GM21447 (cell line): ENCODE measurements around the gene OR13F1.
"Not testable (repeated sequence)": the region's sequence is repeated elsewhere in the genome, so short reads cannot be mapped to it uniquely, and the experiment has no call there.

ENCODE experiments used
- ATAC-seq: cut with Tn5 transposase; IDR thresholded peaks from one replicate; pipeline ENCODE4 v1.9.1; 2021; ENCODE audit not compliant: unreplicated experiment

OR13F1 gene, protein sequence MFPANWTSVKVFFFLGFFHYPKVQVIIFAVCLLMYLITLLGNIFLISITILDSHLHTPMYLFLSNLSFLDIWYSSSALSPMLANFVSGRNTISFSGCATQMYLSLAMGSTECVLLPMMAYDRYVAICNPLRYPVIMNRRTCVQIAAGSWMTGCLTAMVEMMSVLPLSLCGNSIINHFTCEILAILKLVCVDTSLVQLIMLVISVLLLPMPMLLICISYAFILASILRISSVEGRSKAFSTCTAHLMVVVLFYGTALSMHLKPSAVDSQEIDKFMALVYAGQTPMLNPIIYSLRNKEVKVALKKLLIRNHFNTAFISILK

DNA sequence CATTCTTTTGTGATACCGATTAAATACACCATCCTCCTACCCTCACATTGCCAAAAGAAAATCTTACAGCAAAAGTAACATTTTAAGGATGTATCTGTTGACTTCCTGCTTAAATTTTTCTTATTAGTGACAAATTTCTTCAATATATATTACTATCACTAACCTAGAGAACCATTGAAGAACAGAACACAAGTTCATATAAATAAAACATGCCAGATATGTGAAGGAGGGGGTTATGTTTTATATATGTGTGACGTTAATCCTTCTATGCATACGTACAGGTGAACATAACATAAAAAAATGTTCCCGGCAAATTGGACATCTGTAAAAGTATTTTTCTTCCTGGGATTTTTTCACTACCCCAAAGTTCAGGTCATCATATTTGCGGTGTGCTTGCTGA lies at the start of gene OR13F1:
Gene OR13F1 (plus strand): TSS at position 301 of the 400 bp plus-strand sequence. CDS start 0 bp downstream, at position 301.
- ATAC-seq = no peak

DNA sequence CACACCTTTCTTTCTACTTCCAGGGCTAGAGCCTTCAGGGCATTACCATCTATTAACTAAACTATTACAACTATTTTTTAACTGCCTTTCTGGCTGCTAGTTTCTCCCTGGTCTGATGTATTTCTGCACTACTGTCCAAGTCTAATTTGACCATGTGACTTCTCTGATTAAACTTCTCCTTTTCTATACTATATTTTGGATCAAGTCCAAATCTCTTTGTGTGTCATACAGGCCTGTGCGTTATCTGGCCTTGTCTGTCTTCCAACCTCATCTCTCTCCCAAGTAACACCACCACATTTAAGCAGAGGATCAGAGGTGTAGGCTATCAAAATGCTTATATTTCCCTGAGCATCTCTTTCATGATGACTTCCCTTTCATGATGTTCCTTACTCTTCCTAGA lies 47.2 kb upstream of the OR13F1 start:
- ATAC-seq = no peak

DNA sequence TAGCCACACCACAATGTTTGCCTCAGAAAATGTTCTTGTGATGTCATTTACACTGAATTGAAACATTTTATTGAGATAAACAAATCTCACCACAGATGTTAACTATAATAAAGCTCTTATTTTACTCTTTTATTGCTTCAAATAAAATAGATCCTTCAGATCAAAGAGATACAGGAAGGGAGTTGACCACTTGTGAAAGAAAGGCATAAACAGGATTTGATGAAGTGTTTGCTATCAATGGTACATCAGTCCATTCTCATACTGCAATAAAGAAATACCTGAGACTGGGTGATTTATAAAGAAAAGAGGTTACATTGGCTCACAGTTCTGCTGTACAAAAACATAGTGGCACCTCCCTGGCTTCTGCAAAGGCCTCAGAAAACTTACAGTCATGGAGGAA lies 40.2 kb upstream of the OR13F1 start:
- ATAC-seq = no peak

DNA sequence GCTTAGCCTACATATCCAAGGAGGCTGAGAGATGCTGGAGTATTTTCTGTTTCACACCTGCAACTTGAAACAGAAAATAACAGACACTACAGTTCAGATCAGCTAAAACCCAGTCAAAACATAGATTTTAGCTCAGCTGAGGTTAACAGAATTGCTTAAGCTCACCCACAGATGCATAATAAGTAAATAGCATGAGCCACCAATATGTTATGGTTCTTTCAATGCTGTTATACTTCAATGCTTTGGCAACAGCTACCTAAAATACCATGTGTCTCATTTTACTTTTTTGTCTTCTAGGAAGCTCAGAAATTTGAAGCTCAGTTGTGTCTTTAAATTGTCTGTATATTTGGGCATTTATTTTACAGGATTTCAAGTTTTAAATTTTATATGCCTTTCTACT lies 35.8 kb upstream of the OR13F1 start:
- ATAC-seq = no peak

DNA sequence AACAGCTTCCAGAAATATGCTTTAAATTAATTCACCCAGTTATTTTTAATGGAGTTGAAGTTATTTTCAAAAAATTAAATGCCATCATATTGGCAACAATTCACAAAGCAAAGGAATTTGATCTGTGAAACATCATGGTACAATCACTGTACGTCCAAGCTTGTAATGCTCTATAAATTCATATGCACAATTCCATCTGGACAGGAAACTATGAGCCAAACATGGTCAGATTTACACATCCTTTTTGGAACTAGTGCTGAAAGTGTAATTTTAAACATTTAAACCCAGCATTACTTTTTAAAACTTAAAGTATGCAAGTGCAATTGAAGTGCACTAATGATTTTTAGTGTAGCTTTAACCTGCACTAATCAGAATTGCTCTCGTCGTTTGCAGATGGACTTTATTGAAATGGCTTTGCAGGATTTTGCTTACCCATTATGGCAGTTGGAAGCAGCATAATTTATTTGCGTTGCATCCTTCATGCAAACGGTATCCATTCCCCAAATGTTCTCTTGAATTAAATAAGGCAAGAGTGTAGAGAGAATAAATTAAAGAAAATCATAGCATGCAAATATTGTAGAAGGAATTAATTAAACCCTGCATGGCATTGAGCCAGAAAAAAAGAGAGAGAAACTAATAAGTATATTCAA lies 21.0 kb upstream of the OR13F1 start:
- ATAC-seq = no peak

DNA sequence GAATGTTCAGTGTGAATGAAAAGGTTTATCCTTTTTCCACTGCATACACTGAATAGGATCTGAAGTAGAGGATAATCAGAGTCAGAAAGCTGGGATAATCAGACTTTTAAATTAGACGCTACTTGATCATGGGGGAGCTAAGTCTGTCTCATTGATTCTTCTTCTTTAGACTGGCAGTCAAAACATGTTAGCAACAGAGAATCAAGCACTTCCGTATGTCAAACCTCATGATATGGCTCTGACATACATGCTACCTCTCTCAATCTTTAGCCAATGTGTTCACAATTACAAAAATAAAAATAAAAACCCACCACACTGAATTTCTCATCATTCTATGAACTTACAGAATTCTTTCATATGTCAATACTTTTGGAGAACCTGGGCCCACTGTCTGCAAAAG lies 19.0 kb upstream of the OR13F1 start:
- no peak for ATAC-seq

DNA sequence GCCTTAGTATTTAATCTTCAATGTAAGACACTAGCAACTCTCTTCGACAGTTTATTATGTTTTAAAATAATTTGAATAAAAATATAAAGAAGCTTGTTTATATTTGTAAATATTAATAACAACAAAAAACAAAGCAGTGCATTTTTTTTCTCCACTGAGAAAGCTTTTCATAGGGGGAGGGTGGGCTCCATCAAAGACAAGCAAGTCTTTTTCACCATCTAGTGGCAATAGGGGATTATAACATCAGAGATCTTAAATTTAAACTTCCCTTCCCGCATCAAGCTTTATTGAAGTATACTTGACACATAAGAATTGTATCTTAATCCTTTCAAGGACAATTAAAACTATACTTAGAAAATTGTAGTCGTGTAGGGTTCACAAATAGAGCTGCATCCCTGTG lies 9.3 kb upstream of the OR13F1 start:
- ATAC-seq = no peak

DNA sequence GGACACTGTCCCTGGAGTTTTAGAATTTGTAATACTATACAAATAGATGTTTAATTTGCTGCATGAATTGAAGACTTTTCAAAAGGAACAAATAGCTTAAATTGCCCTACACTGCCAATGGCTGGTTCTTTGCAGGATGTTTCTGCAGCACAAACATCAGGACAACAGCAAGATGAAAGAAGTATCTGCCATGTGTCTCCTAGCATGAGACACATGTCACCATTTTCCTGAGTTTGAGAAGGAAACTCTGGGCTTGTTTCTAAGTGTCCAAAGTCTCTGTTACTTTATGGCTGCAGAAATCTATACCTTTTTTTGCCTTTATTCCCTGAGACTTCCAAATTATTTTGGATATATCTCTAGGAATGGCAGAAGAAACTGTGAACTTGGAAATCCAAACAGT lies 623 bp upstream of the OR13F1 start:
- no peak for ATAC-seq

DNA sequence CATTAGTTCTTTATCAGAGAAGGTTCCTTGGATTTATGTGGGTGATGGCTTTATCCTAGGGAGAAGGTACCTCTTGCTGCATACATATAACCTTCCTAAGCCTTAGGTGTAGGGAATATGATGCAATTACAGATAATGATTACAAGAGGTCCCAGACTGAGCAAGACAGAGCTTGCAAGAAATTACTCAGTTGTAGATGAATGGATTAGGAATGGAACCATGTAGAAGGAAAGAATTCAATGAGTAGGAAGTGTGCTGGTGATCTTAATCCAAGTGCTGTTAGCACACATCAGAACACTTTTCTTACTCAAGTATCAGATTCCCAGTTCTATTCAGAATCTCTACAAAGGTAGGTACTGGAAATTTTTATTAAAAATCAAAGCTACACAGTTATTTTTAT lies 2.5 kb downstream of the OR13F1 start:
- no peak for ATAC-seq

DNA sequence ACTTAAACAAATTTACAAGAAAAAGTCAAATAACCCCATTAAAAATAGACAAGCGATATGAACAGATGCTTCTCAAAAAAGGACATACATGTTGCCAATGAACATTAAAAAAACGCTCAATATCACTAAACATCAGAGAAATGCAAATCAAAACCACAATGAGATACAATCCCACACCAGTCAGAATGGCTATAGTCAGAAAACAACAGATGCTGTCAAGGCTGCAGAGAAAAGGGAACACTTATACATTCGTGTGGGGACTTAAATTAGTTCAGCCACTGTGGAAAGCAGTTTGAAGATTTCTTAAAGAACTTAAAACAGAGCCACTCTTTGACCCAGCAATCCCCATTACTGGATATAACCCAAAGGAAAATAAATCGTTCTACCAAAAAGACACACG lies 10.8 kb downstream of the OR13F1 start:
- ATAC-seq = no peak

DNA sequence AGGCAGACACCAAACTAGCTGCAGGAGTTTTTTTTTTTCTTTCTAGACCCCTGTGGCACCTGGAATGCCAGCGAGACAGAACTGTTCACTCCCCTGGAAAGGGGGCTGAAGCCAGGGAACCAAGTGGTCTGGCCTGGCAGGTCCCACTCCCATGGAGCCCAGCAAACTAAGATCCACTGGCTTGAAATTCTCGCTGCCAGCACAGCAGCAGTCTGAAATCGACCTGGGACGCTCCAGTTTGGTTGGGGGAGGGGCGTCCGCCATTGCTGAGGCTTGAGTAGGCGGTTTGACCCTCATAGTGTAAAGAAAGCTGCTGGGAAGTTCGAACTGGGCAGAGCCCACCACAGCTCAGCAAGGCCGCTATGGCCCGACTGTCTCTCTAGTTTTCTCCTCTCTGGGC lies 16.2 kb downstream of the OR13F1 start:
- ATAC-seq = not testable (repeated sequence)

DNA sequence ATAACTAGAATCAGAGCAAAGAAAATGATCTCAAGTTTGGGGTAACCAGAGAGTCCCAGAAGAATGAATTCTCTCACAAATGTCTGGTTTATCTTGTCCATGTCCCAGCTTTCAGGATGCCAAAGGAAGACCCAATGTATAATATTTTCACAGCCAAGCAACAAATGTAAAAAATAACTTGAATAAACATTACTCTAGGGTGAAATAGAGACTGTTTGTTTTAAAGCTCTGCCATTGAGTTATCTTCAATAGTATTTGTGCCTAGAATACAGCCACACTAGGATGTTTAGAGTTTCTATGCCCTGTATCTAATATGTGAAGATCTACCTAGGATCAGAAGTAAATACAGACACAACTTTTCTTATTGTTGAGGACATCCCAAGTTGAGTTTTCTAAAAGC lies 23.0 kb downstream of the OR13F1 start, which contains the start of gene OR13C4:
Gene OR13C4 (minus strand): TSS at position 101 of the 400 bp plus-strand sequence. CDS start 0 bp downstream, at position 101.
- ATAC-seq = no peak

DNA sequence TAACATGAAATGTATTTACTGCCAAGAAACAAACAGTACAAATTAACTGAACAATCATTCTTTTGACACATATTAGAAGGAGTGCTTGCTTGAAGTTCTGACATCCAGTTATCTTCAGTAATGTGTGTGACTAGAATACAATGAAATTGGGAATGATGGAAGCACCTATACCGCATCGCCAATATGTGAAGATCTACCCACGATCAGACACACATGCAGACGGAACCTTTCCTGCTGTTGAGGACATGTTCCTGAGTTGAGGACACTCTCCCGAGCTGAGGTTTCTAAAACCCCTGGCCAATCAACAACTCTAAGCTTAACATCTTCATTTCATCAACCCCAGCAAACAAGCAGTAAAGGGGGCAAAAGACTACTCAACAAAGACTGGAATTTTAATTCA lies 32.7 kb downstream of the OR13F1 start, which contains the start of gene OR13C3:
Gene OR13C3 (minus strand): TSS at position 101 of the 400 bp plus-strand sequence. CDS start 133 bp downstream, outside the sequence.
- ATAC-seq = no peak

DNA sequence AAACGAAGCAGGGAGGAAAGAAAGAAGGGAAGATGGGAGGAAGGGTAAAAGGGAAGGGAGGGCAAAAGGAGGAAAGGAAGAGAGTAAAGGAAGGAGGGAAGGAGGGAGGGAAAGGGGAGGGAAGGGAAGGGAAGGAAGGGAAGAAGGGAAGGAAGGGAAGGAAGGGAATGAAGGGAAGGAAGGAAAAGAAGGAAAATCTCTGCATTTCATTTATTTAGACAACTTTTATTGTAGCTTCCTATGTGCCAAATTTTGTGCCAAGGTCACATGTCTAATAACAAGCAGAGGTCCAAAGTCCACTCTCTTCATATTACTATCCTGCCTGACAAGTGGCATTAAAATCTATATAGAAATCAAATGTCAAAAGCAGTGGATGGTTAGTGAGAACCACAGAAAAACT lies 35.2 kb downstream of the OR13F1 start:
- no peak for ATAC-seq

DNA sequence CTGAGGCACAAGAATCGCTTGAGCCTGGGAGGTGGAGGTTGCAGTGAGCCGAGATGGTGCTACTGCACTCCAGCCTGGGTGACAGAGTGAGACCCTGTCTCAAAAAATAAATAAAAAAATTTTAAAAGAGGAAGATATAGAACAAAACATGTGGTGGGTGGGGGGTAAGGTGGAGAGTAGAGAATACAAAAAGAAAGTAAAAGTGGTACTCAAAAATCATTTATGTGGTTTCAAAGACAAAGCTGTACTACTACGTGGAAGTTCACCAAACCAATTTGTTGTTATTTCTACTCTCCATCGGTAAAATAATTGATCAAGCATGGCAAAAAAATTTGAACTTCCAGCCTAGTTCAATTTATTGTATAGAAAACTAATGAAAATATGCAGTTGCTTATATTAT lies 40.6 kb downstream of the OR13F1 start:
- ATAC-seq = no peak

DNA sequence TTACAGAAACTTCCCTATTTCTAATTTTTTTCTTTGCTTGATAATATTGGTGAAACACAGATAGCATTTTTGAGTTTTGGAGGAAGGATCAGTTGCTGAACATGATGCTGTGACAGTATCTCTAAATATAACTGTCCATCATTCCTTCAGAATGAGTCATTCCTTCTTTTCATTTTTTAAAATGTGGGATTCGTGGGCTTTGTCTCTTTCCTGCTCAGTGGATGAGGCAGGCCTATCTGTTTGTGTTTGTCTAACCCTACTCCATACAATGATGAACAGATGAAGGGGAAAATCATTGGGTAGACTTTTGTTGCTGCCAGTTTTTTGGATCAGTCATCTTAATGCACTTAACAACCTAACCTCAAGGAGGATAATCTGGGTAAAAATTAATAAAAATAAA lies 49.2 kb downstream of the OR13F1 start:
- ATAC-seq = no peak
